NCI-H69 (cell line): ENCODE data around the gene CHMP6.

Source experiments
- DNase-seq: peaks from one replicate; lab custom pipeline; 2025; lab: John Stamatoyannopoulos, UW

The CHMP6 gene

GRCh38 chr17:81043319-81043724 is 51.7 kb downstream of the CHMP6 start:
- DNase-seq: no peak

- no peak for DNase-seq
Observed at GRCh38 chr17:81043725-81044427, 52.2 kb downstream of the CHMP6 start.

- DNase-seq: no peak
Observed at GRCh38 chr17:81044428-81044763, 52.8 kb downstream of the CHMP6 start.

GRCh38 chr17:81044764-81045589 is 53.3 kb downstream of the CHMP6 start:
- DNase-seq: peak; percentile 89

- DNase-seq: no peak
Observed at GRCh38 chr17:81045590-81046095, 54.0 kb downstream of the CHMP6 start.

GRCh38 chr17:81046132-81046769 is 54.6 kb downstream of the CHMP6 start:
- no peak for DNase-seq

- DNase-seq: no peak
Observed at GRCh38 chr17:81046770-81047359, 55.2 kb downstream of the CHMP6 start.

- no peak for DNase-seq
Observed at GRCh38 chr17:81048827-81049371, 57.3 kb downstream of the CHMP6 start.

GRCh38 chr17:81049372-81049911 is 57.8 kb downstream of the CHMP6 start:
- no peak for DNase-seq
